ENCODE measurements around the gene FAAH.

- TF ChIP-seq CTCF (IDR thresholded peaks at IDR 0.05) (no peak), POLR2AphosphoS5 (IDR thresholded peaks at IDR 0.05) (no peak)
Measured at GRCh38 chr1:46399307-46399706, 5.2 kb downstream of the FAAH start.
